Uterus (tissue), 4 donors: ENCODE data around the gene UPF2. TPM values are rescaled to one million over a fixed set of nuclear protein-coding genes. Genes with fewer than 3 reads are reported as not detected.
"Not testable (repeated sequence)": the region's sequence is repeated elsewhere in the genome, so short reads cannot be mapped to it uniquely, and the experiment has no call there.

ENCODE experiments used
- DNase-seq, 2 donors: peaks; one replicate each; pipeline ENCODE4 v3.0.0-alpha.2; 2019 to 2020
- H3K27ac ChIP-seq, 2 donors: fragments of 200-600 bp; sonication (generic); 1 replicate in 1 of 2; 2 replicates in 1 of 2; pipeline ENCODE4 v1.5.1; 2016 to 2018
- H3K27me3 ChIP-seq, 2 donors: fragments of 200-600 bp; sonication (generic); one replicate each; pipeline ENCODE4 v1.5.1; 2018 to 2019; ENCODE audit warnings: control low read depth in 1 of 2
- H3K36me3 ChIP-seq, 2 donors: fragments of 200-600 bp; sonication (generic); one replicate each; pipeline ENCODE4 v1.5.1; 2019; ENCODE audit warnings: control low read depth in 1 of 2
- H3K4me1 ChIP-seq, 2 donors: fragments of 200-600 bp; sonication (generic); one replicate each; pipeline ENCODE4 v1.5.1; 2018 to 2019; ENCODE audit warnings: control low read depth in 1 of 2
- H3K4me3 ChIP-seq, 2 donors: fragments of 200-600 bp; sonication (generic); 1 replicate in 1 of 2; 2 replicates in 1 of 2; pipeline ENCODE4 v1.5.1; 2018 to 2019; ENCODE audit warnings: mild to moderate bottlenecking in 1 of 2
- H3K9me3 ChIP-seq, 2 donors: fragments of 200-600 bp; sonication (generic); one replicate each; pipeline ENCODE4 v1.5.1; 2019; ENCODE audit warnings: control low read depth in 1 of 2
- POLR2A ChIP-seq, 2 donors: fragments of 450-650 bp; IDR thresholded peaks; one replicate each; pipeline ENCODE4 v1.6.1; 2016; ENCODE audit warnings: antibody characterized with exemption in 2 of 2, mild to moderate bottlenecking in 1 of 2, moderate library complexity in 1 of 2
- intact Hi-C: fragments of 100-400 bp; cut with DNase I; formaldehyde crosslinking; loops from one replicate; pipeline ENCODE4 v1.15.1; 2023; ENCODE audit warnings: low total_unique reads
- total RNA-seq, 4 donors: library from RNA; depleted of rRNA in 3 of 4; stranded (reverse); fragments of >200 nt in 3 of 4; gene quantifications; one replicate each; pipeline versions ENCODE4 v1.1.0 to v1.2.4, GENCODE V29; 2014 to 2023
- TF ChIP-seq, protein P1 (sequence below), 4 experiments: fragments of 200-600 bp in 2 of 4; fragments of 450-650 bp in 2 of 4; sonication (generic) in 2 of 4; IDR thresholded peaks; one replicate each; pipeline ENCODE4 v1.5.1; 2016 to 2019; ENCODE audit warnings: antibody characterized with exemption in 4 of 4, mild to moderate bottlenecking in 2 of 4, moderate library complexity in 1 of 4
- donor health status: DM: yes; HTN: yes; CAD: no.

The UPF2 gene
- total RNA-seq, 4 donors from 2014 or later = 17.4 to 35.7 (median 28.0) TPM

- Histone ChIP-seq H3K4me3 (no peak overlapping the region), H3K9me3 (peaks cover 0 to 5% of the 10 kb centered on the region in 2 donors), H3K27ac (no peak overlapping the region), H3K36me3 (no peaks in the 10 kb centered on the region), H3K4me1 (no peaks in the 10 kb centered on the region), H3K27me3 (no peaks in the 10 kb centered on the region)
- intact Hi-C loops = no loop called here
- TF ChIP-seq, protein P1, sequence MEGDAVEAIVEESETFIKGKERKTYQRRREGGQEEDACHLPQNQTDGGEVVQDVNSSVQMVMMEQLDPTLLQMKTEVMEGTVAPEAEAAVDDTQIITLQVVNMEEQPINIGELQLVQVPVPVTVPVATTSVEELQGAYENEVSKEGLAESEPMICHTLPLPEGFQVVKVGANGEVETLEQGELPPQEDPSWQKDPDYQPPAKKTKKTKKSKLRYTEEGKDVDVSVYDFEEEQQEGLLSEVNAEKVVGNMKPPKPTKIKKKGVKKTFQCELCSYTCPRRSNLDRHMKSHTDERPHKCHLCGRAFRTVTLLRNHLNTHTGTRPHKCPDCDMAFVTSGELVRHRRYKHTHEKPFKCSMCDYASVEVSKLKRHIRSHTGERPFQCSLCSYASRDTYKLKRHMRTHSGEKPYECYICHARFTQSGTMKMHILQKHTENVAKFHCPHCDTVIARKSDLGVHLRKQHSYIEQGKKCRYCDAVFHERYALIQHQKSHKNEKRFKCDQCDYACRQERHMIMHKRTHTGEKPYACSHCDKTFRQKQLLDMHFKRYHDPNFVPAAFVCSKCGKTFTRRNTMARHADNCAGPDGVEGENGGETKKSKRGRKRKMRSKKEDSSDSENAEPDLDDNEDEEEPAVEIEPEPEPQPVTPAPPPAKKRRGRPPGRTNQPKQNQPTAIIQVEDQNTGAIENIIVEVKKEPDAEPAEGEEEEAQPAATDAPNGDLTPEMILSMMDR (IDR thresholded peaks at IDR 0.05) = no peak
- TF ChIP-seq POLR2A (IDR thresholded peaks at IDR 0.05) = no peak
- DNase-seq = no peak
Measured at GRCh38 chr10:12010353-12010752, 32.3 kb downstream of the UPF2 start.

DNA sequence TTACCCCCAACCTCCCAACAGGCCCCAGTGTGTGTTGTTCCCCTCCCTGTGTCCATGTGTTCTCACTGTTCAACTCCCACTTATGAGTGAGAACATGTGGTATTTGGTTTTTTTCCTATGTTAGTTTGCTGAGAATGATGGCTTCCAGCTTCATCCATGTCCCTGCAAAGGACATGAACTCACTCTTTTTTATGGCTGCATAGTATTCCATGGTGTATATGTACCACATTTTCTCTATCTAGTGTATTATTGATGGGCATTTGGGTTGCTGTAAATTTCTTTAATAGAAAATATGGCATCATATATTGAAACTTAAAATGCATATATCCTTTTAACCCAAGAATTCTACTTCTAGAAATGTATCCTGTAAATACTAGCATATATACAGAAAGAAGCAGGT lies 33.8 kb downstream of the UPF2 start:
- H3K4me1 ChIP-seq, H3K36me3 ChIP-seq, DNase-seq, H3K9me3 ChIP-seq, H3K27me3 ChIP-seq, H3K4me3 ChIP-seq, intact Hi-C loops, H3K27ac ChIP-seq: not testable (repeated sequence)

DNA sequence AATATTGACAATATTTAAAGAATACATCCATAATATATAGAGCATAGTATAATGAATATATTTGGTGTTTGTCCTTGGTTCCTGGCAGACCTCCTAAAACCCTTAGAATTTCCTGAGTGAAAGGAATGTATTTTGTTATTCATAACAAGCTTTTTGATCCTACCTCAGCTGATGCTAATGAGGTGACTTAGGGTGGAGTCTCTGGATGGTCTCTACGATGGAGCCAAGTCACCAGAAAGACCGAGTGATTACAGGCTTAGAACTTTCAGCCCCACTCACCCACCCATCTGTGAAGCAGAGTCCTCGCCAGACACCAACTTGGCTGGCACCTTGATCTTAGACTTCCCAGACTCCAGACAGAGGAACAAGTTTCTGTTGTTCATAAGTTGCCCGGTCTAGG lies 35.9 kb downstream of the UPF2 start:
- no peaks in the 10 kb centered on the region for H3K4me1 ChIP-seq
- intact Hi-C loops = no loop called here
- DNase-seq = no peak
- no peak for TF ChIP-seq POLR2A (IDR thresholded peaks at IDR 0.05)
- TF ChIP-seq, protein P1 (IDR thresholded peaks at IDR 0.05) = no peak
- H3K27ac ChIP-seq = no peak overlapping the region
- no peaks in the 10 kb centered on the region for H3K27me3 ChIP-seq
- H3K36me3 ChIP-seq = no peaks in the 10 kb centered on the region
- H3K4me3 ChIP-seq = no peak overlapping the region
- peaks cover 0 to 5% of the 10 kb centered on the region in 2 donors for H3K9me3 ChIP-seq

- Histone ChIP-seq H3K4me1 (no peaks in the 10 kb centered on the region), H3K27ac (no peak overlapping the region), H3K4me3 (no peak overlapping the region), H3K36me3 (no peaks in the 10 kb centered on the region), H3K9me3 (no peaks in the 10 kb centered on the region), H3K27me3 (no peaks in the 10 kb centered on the region)
- TF ChIP-seq, protein P1 (IDR thresholded peaks at IDR 0.05) = no peak
- TF ChIP-seq POLR2A (IDR thresholded peaks at IDR 0.05) = no peak
- intact Hi-C loops = no loop called here
- no peak for DNase-seq
Measured at GRCh38 chr10:11993834-11994468, 48.7 kb downstream of the UPF2 start.

GRCh38 chr10:11988924-11989323 lies 53.7 kb downstream of the UPF2 start:
- no peaks in the 10 kb centered on the region for H3K27me3 ChIP-seq
- H3K4me1 ChIP-seq = no peaks in the 10 kb centered on the region
- intact Hi-C loops = no loop called here
- no peak overlapping the region for H3K4me3 ChIP-seq
- DNase-seq = no peak
- no peaks in the 10 kb centered on the region for H3K36me3 ChIP-seq
- H3K27ac ChIP-seq = no peak overlapping the region
- no peaks in the 10 kb centered on the region for H3K9me3 ChIP-seq
- TF ChIP-seq POLR2A (IDR thresholded peaks at IDR 0.05) = no peak
- TF ChIP-seq, protein P1 (IDR thresholded peaks at IDR 0.05) = no peak
